ENCODE results near the gene KSR2. TPM values are rescaled to one million over a fixed set of nuclear protein-coding genes. Genes with fewer than 3 reads are reported as not detected.

The KSR2 gene
- total RNA-seq, 2 donors from 2014 or later, result 1.2 to 1.3 TPM

- Histone ChIP-seq H3K36me3 (no peaks in the 10 kb centered on the region), H3K27ac (no peak overlapping the region), H3K9ac (ENCODE audit: low read depth in 2 of 2, low read length in 2 of 2) (no peak overlapping the region), H3K27me3 (no peaks in the 10 kb centered on the region), H3K4me3 (no peak overlapping the region), H3K4me1 (no peaks in the 10 kb centered on the region), H3K9me3 (no peaks in the 10 kb centered on the region)
- no peak for DNase-seq
- no peak for TF ChIP-seq CTCF (IDR thresholded peaks at IDR 0.05)
- intact Hi-C loops (cut with DNase I), result no loop called here
Measured at GRCh38 chr12:117404940-117405339, 563.9 kb downstream of the KSR2 start.

GRCh38 chr12:117404203-117404853 lies 564.5 kb downstream of the KSR2 start:
- intact Hi-C loops (cut with DNase I), result no loop called here
- Histone ChIP-seq H3K36me3 (no peaks in the 10 kb centered on the region), H3K4me1 (no peaks in the 10 kb centered on the region), H3K9me3 (no peaks in the 10 kb centered on the region), H3K4me3 (no peak overlapping the region), H3K27ac (no peak overlapping the region), H3K27me3 (no peaks in the 10 kb centered on the region), H3K9ac (ENCODE audit: low read depth in 2 of 2, low read length in 2 of 2) (no peak overlapping the region)
- TF ChIP-seq CTCF (IDR thresholded peaks at IDR 0.05), result no peak
- DNase-seq, result no peak

GRCh38 chr12:117403586-117404139 lies 565.1 kb downstream of the KSR2 start:
- intact Hi-C loops (cut with DNase I), result no loop called here

More at GRCh38 chr12:117403586-117404139, 565.1 kb downstream of the KSR2 start:
- H3K27ac ChIP-seq, result no peak overlapping the region
- no peaks in the 10 kb centered on the region for H3K4me1 ChIP-seq
- no peak for DNase-seq
- H3K9ac ChIP-seq (ENCODE audit: low read depth in 2 of 2, low read length in 2 of 2), result no peak overlapping the region
- no peak overlapping the region for H3K4me3 ChIP-seq
- TF ChIP-seq CTCF (IDR thresholded peaks at IDR 0.05), result no peak
- H3K27me3 ChIP-seq, result no peaks in the 10 kb centered on the region
- no peaks in the 10 kb centered on the region for H3K9me3 ChIP-seq
- no peaks in the 10 kb centered on the region for H3K36me3 ChIP-seq

Other genes starting within 250 kb of the KSR2 start
- gene RFC5, start 47.7 kb upstream of the KSR2 start, total RNA-seq, result 10 to 100 TPM in 1 of 2 donors, 1 to 10 TPM in 1; 9.4 to 36.0 TPM
- gene WSB2, start 92.2 kb upstream of the KSR2 start, total RNA-seq, result 100 to 1,000 TPM in 1 of 2 donors, 10 to 100 TPM in 1; 99.1 to 120 TPM
- 10 to 100 TPM; 60.0 to 69.0 TPM for gene VSIG10, start 135.0 kb upstream of the KSR2 start, total RNA-seq
- 100 to 1,000 TPM; 211 to 215 TPM for gene PEBP1, start 167.1 kb upstream of the KSR2 start, total RNA-seq

Data from colonic mucosa (tissue), 4 donors.